ENCODE measurements around the gene SRM.
A peak's percentile ranks its signal among the peaks of the same experiment; 100 is the strongest.
"Not testable (repeated sequence)": the region's sequence is repeated elsewhere in the genome, so short reads cannot be mapped to it uniquely, and the experiment has no call there.

SRM gene

GRCh38 chr1:11100149-11100493, 40.3 kb upstream of the SRM start:
- Histone ChIP-seq H3K27me3 (no peaks in the 10 kb centered on the region), H3K27ac (peak overlapping the region; percentile 65), H3K9me3 (no peaks in the 10 kb centered on the region), H3K4me3 (ENCODE audit: low read depth in 1 of 2, low read length in 1 of 2) (peak overlapping the region; percentile 97 to 98), H3K4me1 (ENCODE audit: control insufficient read depth in 1 of 2, insufficient read depth in 1 of 2, low read depth in 1 of 2, low read length in 1 of 2) (peaks cover 13 to 15% of the 10 kb centered on the region in 2 experiments), H3K36me3 (peaks cover 18% of the 10 kb centered on the region)
- TF ChIP-seq CTCF (IDR thresholded peaks at IDR 0.05), result no peak

- H3K9me3 ChIP-seq, result no peaks in the 10 kb centered on the region
- TF ChIP-seq CTCF (IDR thresholded peaks at IDR 0.05), result no peak
- H3K4me1 ChIP-seq (ENCODE audit: control insufficient read depth in 1 of 2, insufficient read depth in 1 of 2, low read depth in 1 of 2, low read length in 1 of 2), result peaks cover 13 to 15% of the 10 kb centered on the region in 2 experiments
- H3K27ac ChIP-seq, result peak within 1 kb of the TSS; percentile 65
- peaks cover 23% of the 10 kb centered on the region for H3K36me3 ChIP-seq
- peak within 1 kb of the TSS; percentile 97 to 98 for H3K4me3 ChIP-seq (ENCODE audit: low read depth in 1 of 2, low read length in 1 of 2)
- no peaks in the 10 kb centered on the region for H3K27me3 ChIP-seq
Observed at GRCh38 chr1:11099310-11100148, 39.7 kb upstream of the SRM start, which contains the start of gene EXOSC10. Gene EXOSC10, minus strand, starts transcription at chr1:11099869. Its CDS starts 38 bp downstream, at chr1:11099831.

GRCh38 chr1:11098931-11099309, 39.1 kb upstream of the SRM start:
- H3K4me1 ChIP-seq (ENCODE audit: control insufficient read depth in 1 of 2, insufficient read depth in 1 of 2, low read depth in 1 of 2, low read length in 1 of 2), result peaks cover 13 to 15% of the 10 kb centered on the region in 2 experiments
- no peaks in the 10 kb centered on the region for H3K9me3 ChIP-seq
- no peaks in the 10 kb centered on the region for H3K27me3 ChIP-seq
- peak overlapping the region; percentile 97 to 98 for H3K4me3 ChIP-seq (ENCODE audit: low read depth in 1 of 2, low read length in 1 of 2)
- TF ChIP-seq CTCF (IDR thresholded peaks at IDR 0.05), result no peak
- peak overlapping the region; percentile 65 for H3K27ac ChIP-seq
- H3K36me3 ChIP-seq, result peaks cover 29% of the 10 kb centered on the region

- H3K36me3 ChIP-seq, result peaks cover 63% of the 10 kb centered on the region
- not testable (repeated sequence) for H3K4me1 ChIP-seq (ENCODE audit: control insufficient read depth in 1 of 2, insufficient read depth in 1 of 2, low read depth in 1 of 2, low read length in 1 of 2); H3K27me3 ChIP-seq
Observed at GRCh38 chr1:11083784-11084183, 24.0 kb upstream of the SRM start.

GRCh38 chr1:11080931-11081330, 21.1 kb upstream of the SRM start:
- Histone ChIP-seq H3K27me3 (no peaks in the 10 kb centered on the region), H3K4me3 (ENCODE audit: low read depth in 1 of 2, low read length in 1 of 2) (no peak overlapping the region), H3K36me3 (peaks cover 69% of the 10 kb centered on the region), H3K27ac (no peak overlapping the region), H3K4me1 (ENCODE audit: control insufficient read depth in 1 of 2, insufficient read depth in 1 of 2, low read depth in 1 of 2, low read length in 1 of 2) (no peaks in the 10 kb centered on the region), H3K9me3 (no peaks in the 10 kb centered on the region)
- no peak for TF ChIP-seq CTCF (IDR thresholded peaks at IDR 0.05)

More at GRCh38 chr1:11083784-11084183, 24.0 kb upstream of the SRM start:
- H3K4me3 ChIP-seq (ENCODE audit: low read depth in 1 of 2, low read length in 1 of 2); H3K27ac ChIP-seq; H3K9me3 ChIP-seq: not testable (repeated sequence)

- no peaks in the 10 kb centered on the region for H3K27me3 ChIP-seq
- H3K36me3 ChIP-seq, result peaks cover 92% of the 10 kb centered on the region
- H3K4me1 ChIP-seq (ENCODE audit: control insufficient read depth in 1 of 2, insufficient read depth in 1 of 2, low read depth in 1 of 2, low read length in 1 of 2), result no peaks in the 10 kb centered on the region
- no peaks in the 10 kb centered on the region for H3K9me3 ChIP-seq
- TF ChIP-seq CTCF (IDR thresholded peaks at IDR 0.05), result no peak
- H3K4me3 ChIP-seq (ENCODE audit: low read depth in 1 of 2, low read length in 1 of 2), result no peak overlapping the region
- H3K27ac ChIP-seq, result no peak overlapping the region
Observed at GRCh38 chr1:11078631-11079030, 18.8 kb upstream of the SRM start.

- H3K9me3 ChIP-seq; H3K4me3 ChIP-seq (ENCODE audit: low read depth in 1 of 2, low read length in 1 of 2); H3K4me1 ChIP-seq (ENCODE audit: control insufficient read depth in 1 of 2, insufficient read depth in 1 of 2, low read depth in 1 of 2, low read length in 1 of 2); H3K27ac ChIP-seq; H3K27me3 ChIP-seq: not testable (repeated sequence)
- peaks cover 97% of the 10 kb centered on the region for H3K36me3 ChIP-seq
Observed at GRCh38 chr1:11073398-11073797, 13.6 kb upstream of the SRM start.
